Caco-2 (cell line): ENCODE measurements around the gene POLR2L. TPM values are rescaled to one million over a fixed set of nuclear protein-coding genes. Genes with fewer than 3 reads are reported as not detected.

Experiments
- BruUV-seq: library from RNA; stranded (reverse); fragments of 400-500 nt; replicated peaks from 2 replicates; lab custom pipeline; 2021; lab: Mats Ljungman, UMichigan
- CTCF ChIA-PET: fragments of 300-600 bp; sonication (Branson Sonifier 250); formaldehyde crosslinking; loops from one replicate; lab custom pipeline; 2022; ENCODE audit warnings: antibody characterized with exemption; lab: Charles Lee
- POLR2A ChIA-PET: fragments of 300-600 bp; sonication (Branson Sonifier 250); formaldehyde crosslinking; loops from one replicate; lab custom pipeline; 2022; ENCODE audit warnings: antibody characterized with exemption; lab: Charles Lee
- DNase-seq, 2 experiments: peaks; one replicate each; pipeline versions ENCODE4 v3.0.0 to v3.0.0-alpha.2; 2020 to 2022
- H3K27me3 ChIP-seq: replicated peaks from 2 replicates; pipeline ENCODE4 v1.6.0; 2011; ENCODE audit warnings: low read length; ENCODE audit not compliant: control insufficient read depth, insufficient read depth
- H3K36me3 ChIP-seq: 2 replicates; pipeline ENCODE4 v1.5.1; 2011; ENCODE audit warnings: low read length; ENCODE audit not compliant: control insufficient read depth, insufficient read depth
- H3K4me1 ChIP-seq: fragments of 250-450 bp; sonication (Bioruptor Pico); 2 replicates; pipeline ENCODE4 v1.5.1; 2020; ENCODE audit warnings: mild to moderate bottlenecking
- H3K4me3 ChIP-seq: 2 replicates; pipeline ENCODE4 v1.5.1; 2011; ENCODE audit warnings: low read depth, mild to moderate bottlenecking, control low read depth, low read length
- H3K9me3 ChIP-seq: fragments of 250-450 bp; sonication (Bioruptor Pico); 2 replicates; pipeline ENCODE4 v1.5.1; 2020; ENCODE audit warnings: mild to moderate bottlenecking, moderate library complexity
- H3K27ac Mint-ChIP-seq: one replicate; pipeline ENCODE4 v1.8.0; 2022; ENCODE audit warnings: mixed read lengths; ENCODE audit not compliant: unreplicated experiment
- H3K27me3 Mint-ChIP-seq: one replicate; pipeline ENCODE4 v1.8.0; 2022; ENCODE audit warnings: mixed read lengths; ENCODE audit not compliant: insufficient read depth, unreplicated experiment
- H3K36me3 Mint-ChIP-seq: one replicate; pipeline ENCODE4 v1.8.0; 2022; ENCODE audit warnings: mild to moderate bottlenecking, mixed read lengths; ENCODE audit not compliant: insufficient read depth, unreplicated experiment
- H3K4me1 Mint-ChIP-seq: one replicate; pipeline ENCODE4 v1.8.0; 2022; ENCODE audit warnings: low read depth, mixed read lengths; ENCODE audit not compliant: unreplicated experiment
- H3K4me3 Mint-ChIP-seq: one replicate; pipeline ENCODE4 v1.8.0; 2022; ENCODE audit warnings: mild to moderate bottlenecking, moderate library complexity, mixed read lengths; ENCODE audit not compliant: unreplicated experiment
- H3K9me3 Mint-ChIP-seq: one replicate; pipeline ENCODE4 v1.8.0; 2022; ENCODE audit warnings: mixed read lengths; ENCODE audit not compliant: unreplicated experiment
- CTCF ChIP-seq, 2 experiments: fragments of 200-600 bp in 1 of 2; IDR thresholded peaks; 1 replicate in 1 of 2; 2 replicates in 1 of 2; pipeline versions ENCODE4 v1.5.1 to v1.8.0; 2011 to 2022; ENCODE audit warnings: antibody characterized with exemption in 1 of 2, control low read depth in 1 of 2, inconsistent platforms in 1 of 2, low read depth in 1 of 2, low read length in 1 of 2, mild to moderate bottlenecking in 1 of 2, moderate library complexity in 1 of 2; ENCODE audit not compliant: insufficient read depth in 1 of 2, severe bottlenecking in 1 of 2, unreplicated experiment in 1 of 2
- intact Hi-C: fragments of 100-400 bp; cut with micrococcal nuclease; formaldehyde crosslinking; loops from one replicate; pipeline ENCODE4 v1.10.0; 2022; ENCODE audit not compliant: unreplicated experiment
- total RNA-seq: library from RNA; stranded (reverse); gene quantifications from 2 replicates; pipeline ENCODE4 v1.2.3, GENCODE V29; 2022

The POLR2L gene
- total RNA-seq, 1 experiment from 2014 or later = 139 TPM

GRCh38 chr11:867856-868358, 25.6 kb upstream of the POLR2L start:
- intact Hi-C loops = no loop called here
- TF ChIP-seq CTCF (IDR thresholded peaks at IDR 0.05; ENCODE audit: insufficient read depth in 1 of 2, low read depth in 1 of 2, low read length in 1 of 2, severe bottlenecking in 1 of 2, unreplicated experiment in 1 of 2) = no peak
- BruUV-seq = no TSS peak
- ChIA-PET CTCF (interaction anchor here (0.7 kb wide), 1 partner anchor 208 kb away, joined by 4 read pairs; no protein-coding TSS in a partner anchor), POLR2A (no interaction called here)
- no peak overlapping the region for H3K4me3 Mint-ChIP-seq
- Histone ChIP-seq H3K4me1 (no peaks in the 10 kb centered on the region), H3K9me3 (no peaks in the 10 kb centered on the region), H3K36me3 (no peaks in the 10 kb centered on the region; the same call in 1 of the 2 replicates), H3K27me3 (no peaks in the 10 kb centered on the region), H3K4me3 (no peak overlapping the region)
- peaks cover 95% of the 10 kb centered on the region for H3K36me3 Mint-ChIP-seq
- H3K4me1 Mint-ChIP-seq = no peaks in the 10 kb centered on the region
- no peaks in the 10 kb centered on the region for H3K27me3 Mint-ChIP-seq
- H3K9me3 Mint-ChIP-seq = no peaks in the 10 kb centered on the region
- no peak overlapping the region for H3K27ac Mint-ChIP-seq
- DNase-seq = no peak

GRCh38 chr11:866481-866880, 24.2 kb upstream of the POLR2L start:
- no peaks in the 10 kb centered on the region for H3K9me3 Mint-ChIP-seq
- CTCF ChIA-PET = no interaction called here
- POLR2A ChIA-PET = interaction anchor here (0.8 kb wide), 1 partner anchor 10 kb away, joined by 8 read pairs; no protein-coding TSS in a partner anchor

More at GRCh38 chr11:866481-866880, 24.2 kb upstream of the POLR2L start:
- H3K4me1 ChIP-seq = no peaks in the 10 kb centered on the region
- TF ChIP-seq CTCF (IDR thresholded peaks at IDR 0.05; ENCODE audit: insufficient read depth in 1 of 2, low read depth in 1 of 2, low read length in 1 of 2, severe bottlenecking in 1 of 2, unreplicated experiment in 1 of 2) = no peak
- no peaks in the 10 kb centered on the region; the same call in 1 of the 2 replicates for H3K36me3 ChIP-seq
- BruUV-seq = no TSS peak
- H3K27me3 ChIP-seq = no peaks in the 10 kb centered on the region
- intact Hi-C loops = no loop called here
- H3K4me3 ChIP-seq = no peak overlapping the region
- no peak for DNase-seq
- Mint-ChIP-seq H3K4me3 (no peak overlapping the region), H3K27me3 (no peaks in the 10 kb centered on the region), H3K4me1 (no peaks in the 10 kb centered on the region), H3K36me3 (peaks cover 95% of the 10 kb centered on the region), H3K27ac (no peak overlapping the region)
- H3K9me3 ChIP-seq = no peaks in the 10 kb centered on the region
